HG03097 (cell line): ENCODE results near the gene SBF2.
"Not testable (repeated sequence)": the region's sequence is repeated elsewhere in the genome, so short reads cannot be mapped to it uniquely, and the experiment has no call there.

Experiments
- ATAC-seq: cut with Tn5 transposase; IDR thresholded peaks from one replicate; pipeline ENCODE4 v1.9.1; 2021; ENCODE audit not compliant: unreplicated experiment, low FRiP score

The SBF2 gene

DNA sequence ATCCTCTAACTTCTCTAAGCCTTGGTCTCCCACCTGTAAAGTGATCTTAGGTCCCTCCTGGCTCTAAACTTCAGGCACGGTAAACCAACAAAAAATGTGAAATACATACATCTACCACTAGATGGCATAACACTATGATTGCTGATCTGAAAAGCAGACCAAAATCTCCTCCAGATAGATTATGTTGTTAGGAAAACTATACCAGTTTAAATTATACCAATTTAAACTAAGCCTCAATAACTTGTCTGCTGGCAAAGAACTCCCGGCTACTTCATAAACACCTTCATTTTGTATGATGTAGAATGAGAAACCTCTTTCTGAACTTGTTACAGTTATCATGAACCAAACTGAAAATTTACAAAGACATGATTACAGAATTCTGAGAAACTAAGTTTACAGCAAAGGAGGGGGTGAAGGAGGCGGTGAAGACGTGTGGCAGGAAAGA is 85.9 kb downstream of the SBF2 start:
- ATAC-seq = no peak

DNA sequence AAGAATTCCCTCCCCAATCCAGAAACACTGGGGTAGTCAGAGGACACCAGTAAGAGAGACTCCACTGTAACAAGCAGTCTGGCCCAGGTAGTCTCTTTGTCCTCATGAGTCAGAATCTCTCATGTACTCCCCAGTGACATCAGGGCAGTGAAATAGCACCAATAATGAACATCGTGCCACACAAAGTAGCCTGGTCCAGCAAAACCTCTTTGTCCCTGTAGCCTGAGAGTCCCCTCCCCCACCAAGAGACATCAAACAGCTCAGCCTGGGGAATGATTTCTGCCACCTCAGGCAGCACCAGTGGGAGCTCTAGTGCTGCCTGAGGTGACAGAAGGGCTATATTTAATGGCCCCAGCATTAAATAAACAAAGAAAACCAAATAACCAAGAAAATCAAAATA is 88.1 kb downstream of the SBF2 start:
- no peak for ATAC-seq

DNA sequence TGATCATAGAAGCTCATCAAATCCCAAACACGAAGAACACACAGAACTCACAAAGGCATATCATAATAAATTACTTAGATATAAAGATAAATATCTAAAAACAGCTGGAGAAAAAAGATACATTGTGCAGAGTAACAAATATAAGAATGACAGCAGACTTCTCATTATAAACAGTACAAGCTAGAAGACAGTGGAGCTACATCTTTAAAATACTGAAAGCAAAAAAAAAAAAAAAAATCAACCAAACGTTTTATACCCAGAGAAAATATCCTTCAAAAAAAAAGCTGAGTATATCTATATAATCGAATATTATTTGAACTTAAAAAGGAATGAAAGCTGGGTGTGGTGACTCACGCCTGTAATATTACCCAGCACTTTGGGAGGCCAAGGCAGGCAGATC is 90.0 kb downstream of the SBF2 start:
- ATAC-seq = no peak

DNA sequence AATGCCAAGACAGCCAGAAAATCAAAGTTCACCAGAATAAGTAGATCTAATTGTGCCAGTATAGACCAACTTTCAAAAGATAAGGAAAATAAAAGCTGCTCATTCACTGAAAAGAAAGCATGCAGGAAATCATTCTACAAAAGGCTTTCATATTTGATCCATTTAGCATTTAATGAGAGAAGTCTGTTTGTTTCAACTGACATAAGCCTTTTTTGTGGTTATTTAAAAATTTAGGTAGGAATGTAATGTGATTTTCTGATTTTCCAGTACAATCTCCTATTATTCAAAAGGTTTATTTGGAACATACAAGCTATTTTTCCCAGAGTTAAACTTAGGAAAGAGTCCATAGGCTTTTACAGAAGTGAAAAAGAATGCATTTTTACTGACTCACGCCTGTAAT is 92.7 kb downstream of the SBF2 start:
- ATAC-seq = no peak

DNA sequence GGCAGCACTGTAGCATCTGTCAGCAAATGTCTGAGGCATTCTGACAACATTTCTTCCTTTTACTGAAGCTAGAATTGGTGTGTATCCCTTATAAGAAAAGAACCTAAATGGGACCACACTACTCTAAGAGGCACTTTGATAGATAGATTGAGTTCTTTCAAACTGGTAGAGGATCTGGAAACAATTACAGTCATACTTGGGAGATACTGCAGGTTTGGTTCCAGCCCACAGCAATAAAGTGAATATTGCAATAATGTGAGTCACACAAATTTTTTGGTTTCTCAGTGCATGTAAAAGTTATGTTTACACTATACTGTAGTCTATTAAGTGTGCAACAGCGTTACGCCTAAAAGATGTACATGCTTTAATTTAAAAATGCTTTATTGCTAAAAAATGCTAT is 96.9 kb downstream of the SBF2 start:
- no peak for ATAC-seq

DNA sequence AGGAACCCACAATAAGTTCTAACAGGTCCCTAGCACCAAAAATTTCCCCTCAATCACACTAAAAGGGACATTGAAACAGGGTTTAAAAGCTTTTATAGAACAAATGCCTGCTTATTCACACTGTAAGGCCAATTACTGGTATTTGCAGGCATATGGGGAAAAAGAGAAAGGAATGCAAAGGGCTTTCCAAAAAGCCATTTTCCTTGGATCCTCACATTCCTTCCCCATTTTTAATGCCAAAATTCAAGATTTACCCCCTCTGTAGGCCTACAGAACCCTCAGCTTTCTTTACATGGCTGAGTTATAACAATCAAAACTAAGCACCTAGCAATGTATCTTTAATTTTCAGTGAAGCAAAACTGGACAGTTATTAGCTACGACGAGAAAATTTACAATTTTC is 102.0 kb downstream of the SBF2 start:
- ATAC-seq = no peak

DNA sequence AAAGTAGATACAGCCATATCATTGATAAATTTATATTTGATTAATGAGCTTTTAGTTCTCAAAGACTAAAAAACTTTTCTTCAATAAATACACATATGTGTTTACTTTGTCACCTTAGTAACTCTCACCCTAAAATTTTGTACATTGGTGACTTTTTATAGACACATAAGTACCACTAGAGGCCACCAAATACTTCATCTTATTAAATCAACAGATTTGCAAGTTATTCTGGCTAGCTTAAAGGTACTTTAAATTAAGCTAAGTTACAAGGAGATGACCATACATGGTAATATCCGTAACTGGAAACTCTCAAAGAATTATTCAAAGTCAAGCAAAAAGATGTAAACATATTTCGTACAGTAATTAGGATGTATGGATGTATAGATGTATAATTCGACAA is 112.2 kb downstream of the SBF2 start:
- no peak for ATAC-seq

DNA sequence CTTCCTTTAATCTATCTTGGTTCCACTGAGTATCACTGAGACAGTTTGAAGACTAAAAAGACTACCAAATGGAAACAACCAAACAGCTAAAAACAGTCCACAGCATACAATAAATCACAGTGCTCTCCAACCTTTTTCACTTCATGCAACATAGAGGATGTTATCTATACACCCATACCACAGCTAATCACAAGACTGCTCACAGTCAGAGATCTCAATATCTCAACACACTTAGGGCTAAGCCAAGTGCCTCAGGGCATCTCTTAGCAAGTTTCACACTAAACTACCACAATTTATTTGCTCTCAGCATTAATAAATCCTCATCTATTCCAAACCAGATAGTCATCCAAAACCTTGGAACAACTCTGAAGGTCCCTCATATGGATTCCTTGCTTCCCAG is 129.4 kb downstream of the SBF2 start:
- ATAC-seq = no peak

DNA sequence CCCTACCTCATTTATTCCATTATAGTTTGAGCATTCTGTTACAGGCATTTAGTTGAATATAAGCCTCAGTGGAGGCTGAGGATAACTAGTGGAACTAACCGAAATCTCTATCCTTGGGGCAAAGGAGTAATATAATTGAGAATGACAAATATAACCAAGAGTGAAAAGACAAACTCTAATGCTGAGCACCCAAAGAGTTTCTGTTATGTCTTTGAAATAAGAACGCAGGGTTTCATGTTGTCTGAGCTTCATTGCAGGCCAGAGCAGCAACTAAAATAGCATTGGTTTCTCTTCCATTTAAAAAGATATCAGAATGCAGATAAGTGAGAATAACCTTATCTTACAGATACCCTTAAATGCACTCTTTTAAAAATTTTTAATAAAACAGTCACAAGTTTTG is 131.8 kb downstream of the SBF2 start:
- ATAC-seq = no peak

DNA sequence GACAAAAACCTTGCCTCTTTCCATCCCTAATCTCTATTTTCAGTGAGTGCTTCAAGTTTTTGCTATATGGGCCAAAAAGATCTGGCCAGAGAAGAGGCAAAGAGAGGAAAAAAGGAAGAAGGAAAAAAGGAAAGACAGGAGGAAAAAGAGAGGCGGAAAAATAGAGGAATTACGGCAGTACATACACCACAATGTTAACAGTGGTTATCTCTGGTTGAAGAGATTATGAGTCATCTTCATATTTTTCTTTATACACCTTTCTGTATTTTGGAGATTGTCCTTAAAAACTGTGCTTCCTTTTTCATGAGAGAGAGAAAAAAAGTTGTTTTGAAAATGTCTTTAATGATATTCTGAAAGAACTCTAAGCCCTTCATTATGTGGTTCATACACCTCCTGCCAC is 133.7 kb downstream of the SBF2 start:
- ATAC-seq = no peak

DNA sequence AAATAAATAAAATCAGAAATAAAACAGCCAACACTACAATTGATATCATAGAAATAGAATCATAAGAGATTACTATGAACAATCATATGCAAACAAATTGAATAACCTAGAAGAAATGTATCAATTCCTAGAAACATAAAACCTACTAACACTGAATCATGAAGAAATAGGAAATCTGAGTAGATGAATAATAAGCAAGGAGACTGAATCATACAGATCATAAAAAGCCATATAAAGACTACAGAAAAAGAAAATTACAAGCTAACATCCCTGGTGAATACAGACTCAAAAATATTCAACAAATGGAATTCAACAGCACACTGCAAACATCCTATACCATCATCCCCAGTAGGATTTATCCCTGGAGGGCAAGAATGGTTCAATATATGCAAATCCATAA is 135.6 kb downstream of the SBF2 start:
- ATAC-seq = no peak

DNA sequence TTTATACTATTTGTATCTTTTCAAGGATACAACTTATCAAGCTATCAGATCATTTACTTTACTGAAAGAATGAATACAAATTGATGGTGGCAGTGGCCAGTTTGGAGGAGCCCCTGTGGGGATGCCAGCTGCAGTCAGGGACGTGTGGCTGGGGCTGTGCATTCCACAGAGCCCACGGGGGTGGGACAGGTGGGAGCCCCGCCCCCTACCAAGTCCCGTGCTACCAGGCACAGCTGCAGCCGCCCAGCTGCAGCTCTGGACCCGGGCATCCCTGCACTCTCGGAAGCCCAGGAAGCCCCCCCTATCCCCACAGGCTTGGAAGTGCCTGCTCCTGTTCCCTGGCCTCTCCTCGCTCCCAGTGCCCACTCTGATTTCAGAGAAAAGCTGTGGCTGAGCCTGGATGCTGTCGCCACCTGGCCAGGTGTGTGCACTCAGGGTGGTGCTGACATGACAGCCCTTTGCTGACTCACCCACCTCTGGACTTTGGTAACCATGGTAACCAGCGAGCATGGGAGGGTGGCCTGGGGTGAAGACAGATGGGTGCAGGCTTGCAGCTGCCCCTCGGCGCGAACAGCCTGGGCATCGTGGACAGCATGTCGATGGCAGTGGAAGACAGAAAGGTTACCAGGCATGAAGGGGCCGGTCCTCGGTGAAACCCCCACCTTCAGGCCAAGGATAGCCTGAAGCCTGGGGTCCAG is 138.1 kb downstream of the SBF2 start:
- no peak for ATAC-seq

DNA sequence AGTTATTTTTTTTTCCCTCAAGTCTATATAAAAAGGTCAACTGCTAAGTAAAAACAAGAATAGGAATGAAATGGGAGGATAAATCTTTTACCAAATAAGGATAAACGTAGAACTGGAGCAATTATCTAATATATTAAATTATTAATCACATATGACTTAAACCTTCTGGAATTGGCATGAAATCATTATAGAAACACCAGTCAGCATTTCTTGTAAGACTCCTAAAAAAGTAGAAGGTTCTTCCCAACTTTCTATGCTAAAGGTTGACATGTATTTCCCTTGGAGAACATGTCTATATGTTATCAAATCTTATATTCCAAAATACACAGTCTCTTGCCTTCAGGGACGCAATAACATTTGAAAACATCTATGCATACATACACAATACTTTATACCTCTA is 143.2 kb downstream of the SBF2 start:
- ATAC-seq = no peak

DNA sequence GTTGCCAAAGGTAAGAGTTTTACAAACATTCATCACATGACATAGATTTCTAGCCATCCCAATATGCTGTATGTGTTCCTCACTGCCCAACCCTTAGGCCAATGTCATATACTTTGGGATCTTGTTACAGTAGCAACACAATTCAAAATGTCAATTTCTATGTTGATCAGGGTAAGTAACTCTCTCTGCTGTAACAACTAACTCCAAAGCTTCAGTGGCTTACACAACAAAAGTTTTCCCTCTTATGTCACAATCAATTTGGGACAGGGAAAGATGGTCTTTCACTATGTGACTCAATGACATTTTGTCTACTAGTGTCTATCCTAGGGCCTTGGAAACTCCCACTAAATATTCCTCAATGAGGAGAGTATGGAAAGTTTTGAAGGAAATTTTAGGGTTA is 144.5 kb downstream of the SBF2 start:
- no peak for ATAC-seq

DNA sequence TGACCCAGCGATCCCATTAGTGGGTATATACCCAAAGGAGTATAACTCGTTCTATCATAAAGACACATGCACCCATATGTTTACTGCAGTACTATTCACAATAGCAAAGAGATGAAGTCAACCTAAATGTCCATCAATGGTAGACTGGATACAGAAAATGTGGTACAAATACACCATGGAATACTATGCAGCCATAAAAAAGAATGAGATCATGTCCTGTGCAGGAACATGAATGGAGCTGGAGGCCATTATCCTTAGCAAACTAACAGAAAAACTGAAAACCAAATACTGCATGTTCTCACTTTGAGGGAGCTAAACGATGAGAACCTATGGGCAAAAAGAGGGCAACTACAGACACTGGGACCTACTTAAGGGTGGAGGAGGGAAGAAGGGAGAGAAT is 146.8 kb downstream of the SBF2 start:
- ATAC-seq = no peak

DNA sequence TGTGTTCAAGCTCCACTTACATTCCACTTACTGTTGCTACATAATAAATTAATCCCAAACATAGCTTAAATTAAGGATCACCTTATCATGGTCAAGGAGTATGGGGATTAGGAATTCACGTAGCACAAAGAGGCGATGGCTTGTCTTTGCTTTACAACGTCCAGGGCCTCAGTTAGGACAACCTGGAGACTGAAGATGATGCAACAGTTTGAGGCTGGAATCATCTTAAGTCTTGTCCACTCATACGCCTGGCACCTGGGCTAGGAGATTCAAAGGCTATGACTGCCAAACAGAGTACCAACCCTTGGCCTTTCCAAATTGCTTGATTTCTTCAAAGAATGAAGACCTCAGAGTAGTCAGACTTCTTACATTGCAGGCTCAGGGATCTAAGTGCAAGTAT is 149.1 kb downstream of the SBF2 start:
- no peak for ATAC-seq

DNA sequence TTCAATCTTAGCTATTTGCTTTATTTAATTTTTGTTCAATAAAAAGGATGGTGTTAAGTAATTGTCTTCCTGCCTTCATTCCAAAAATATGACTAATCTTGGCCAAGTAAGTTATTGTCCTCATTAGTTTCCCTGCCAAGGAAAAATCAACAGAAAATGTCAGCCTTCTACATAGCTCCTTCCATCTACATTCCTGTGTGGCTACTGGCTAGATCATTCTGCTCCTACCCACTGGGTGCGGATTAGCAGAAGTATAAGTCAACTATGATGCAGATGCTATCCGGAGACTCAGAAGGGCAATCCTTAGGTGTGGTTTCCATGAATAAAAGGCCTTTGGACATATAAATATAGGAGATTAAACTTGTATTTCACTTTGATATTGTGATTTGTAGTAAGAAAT is 154.4 kb downstream of the SBF2 start:
- ATAC-seq = no peak

DNA sequence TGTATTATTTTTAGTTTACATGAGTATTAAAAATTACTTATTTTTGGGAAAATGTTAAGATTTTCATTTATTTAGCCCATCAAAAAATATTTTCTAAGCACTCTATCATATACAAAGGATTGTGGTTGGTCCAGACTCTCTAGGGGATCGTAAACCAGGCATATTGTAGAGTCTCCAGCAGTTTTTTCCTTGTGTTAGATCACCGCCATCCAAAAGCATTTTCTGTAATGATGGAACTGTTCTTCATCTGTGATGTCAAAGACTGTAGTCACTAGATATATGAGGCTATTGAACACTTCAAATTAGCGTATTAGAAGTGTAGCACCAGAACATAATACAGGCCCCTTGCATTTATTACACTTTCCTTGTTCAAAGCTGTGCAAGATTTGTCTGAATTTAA is 154.9 kb downstream of the SBF2 start:
- no peak for ATAC-seq

DNA sequence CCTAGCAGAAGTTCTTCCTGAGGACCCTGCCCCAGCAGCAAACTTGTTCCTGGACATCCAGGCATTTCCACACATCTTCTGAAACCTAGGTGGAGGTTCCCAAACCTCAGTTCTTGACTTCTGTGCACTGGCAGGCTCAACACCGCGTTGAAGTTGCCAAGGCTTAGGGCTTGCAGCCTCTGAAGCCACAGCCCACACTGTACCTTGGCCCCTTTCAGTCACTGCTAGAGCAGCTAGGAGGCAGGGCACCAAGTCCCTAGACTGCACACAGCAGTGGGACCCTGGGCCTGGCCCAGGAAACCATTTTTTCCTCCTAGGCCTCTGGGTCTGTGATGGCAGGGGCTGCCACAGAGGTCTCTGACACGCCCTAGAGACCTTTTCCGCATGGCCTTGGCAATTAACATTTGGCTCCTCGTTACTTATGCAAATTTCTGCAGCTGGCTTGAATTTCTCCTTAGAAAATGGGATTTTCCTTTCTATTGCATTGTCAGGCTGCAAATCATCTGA is 159.0 kb downstream of the SBF2 start:
- ATAC-seq = no peak

DNA sequence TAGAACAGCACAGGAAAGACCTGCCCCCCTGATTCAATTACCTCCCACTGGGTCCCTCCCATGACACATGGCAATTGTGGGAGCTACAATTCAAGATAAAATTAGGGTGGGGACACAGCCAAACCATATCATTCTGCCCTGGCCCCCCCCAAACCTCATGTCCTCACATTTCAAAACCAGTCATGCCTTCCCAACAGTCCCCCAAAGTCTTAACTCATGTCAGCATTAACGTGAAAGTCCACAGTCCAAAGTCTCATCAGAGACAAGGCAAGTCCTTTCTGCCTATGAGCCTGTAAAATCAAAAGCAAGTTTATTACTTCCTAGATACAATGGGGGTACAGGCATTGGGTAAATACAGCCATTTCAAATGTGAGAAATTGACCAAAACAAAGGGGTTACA is 159.8 kb downstream of the SBF2 start:
- not testable (repeated sequence) for ATAC-seq

DNA sequence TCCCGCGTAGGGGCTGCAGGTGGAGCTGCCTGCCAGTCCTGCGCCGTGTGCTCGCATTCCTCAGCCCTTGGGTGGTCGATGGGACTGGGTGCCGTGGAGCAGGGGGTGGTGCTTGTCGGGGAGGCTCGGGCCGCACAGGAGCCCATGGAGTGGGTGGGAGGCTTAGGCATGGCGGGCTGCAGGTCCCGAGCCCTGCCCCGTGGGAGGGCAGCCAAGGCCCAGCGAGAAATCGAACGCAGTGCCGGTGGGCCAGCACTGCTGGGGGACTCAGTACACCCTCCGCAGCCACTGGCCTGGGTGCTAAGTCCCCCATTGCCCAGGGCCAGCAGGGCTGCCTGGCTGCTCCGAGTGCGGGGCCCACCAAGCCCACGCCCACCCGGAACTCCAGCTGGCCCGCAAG is 160.8 kb downstream of the SBF2 start:
- ATAC-seq = not testable (repeated sequence)

DNA sequence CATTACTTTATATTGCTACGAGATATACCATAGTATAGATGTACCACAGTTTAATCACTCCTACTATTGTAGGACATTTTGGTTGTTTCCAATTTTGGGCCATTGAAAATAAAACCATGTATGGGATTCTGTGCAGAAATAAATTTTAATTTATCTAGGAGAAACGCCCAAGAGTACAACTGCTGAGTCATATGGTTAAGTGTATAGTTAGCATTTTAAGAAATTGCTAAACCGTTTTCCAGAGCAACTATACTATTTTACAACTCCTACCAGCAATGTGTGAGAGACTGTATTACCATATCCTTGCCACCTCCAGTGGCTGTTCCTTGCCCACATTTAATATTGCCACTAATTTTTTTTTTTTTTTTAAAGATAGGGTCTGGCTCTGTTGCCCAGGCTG is 163.1 kb downstream of the SBF2 start:
- no peak for ATAC-seq

DNA sequence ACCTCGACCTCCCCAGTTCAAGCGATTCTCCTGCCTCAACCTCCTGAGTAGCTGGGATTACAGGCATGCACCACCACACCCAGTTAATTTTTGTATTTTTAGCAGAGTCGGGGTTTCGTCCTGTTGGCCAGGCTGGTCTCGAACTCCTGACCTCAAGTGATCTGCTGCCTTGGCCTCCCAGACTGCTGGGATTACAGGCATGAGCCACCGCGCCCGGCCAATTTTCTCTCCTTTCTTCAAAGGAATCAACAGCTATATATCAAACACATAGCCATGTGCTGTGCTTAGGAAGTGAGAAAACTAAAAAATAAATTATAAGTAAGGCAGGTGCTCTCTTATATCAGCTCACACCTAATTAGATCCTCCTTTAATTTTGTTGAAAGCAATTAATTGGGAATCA is 164.8 kb downstream of the SBF2 start:
- ATAC-seq = not testable (repeated sequence)
